ENCODE measurements around the gene PRKD2. TPM values are rescaled to one million over a fixed set of nuclear protein-coding genes. Genes with fewer than 3 reads are reported as not detected.

Gene PRKD2
- total and polyA plus RNA-seq, 10 of the 15 experiments (the other 5 are each of a cell fraction or from before 2014, with no cell fraction given), result 2.3 to 98.8 (median 32.9) TPM

- no peaks in the 10 kb centered on the region for H3K79me2 ChIP-seq (ENCODE audit: control insufficient read depth, insufficient read depth, low read length)
- DNase-seq (ENCODE audit: low read depth, low spot score) (no peak), ATAC-seq (no peak), FAIRE-seq (no peak)
- H3K4me1 ChIP-seq (ENCODE audit: control insufficient read depth, insufficient read depth, low read length), result peaks cover 13% of the 10 kb centered on the region
- H4K20me1 ChIP-seq (ENCODE audit: control insufficient read depth, insufficient read depth), result no peaks in the 10 kb centered on the region
- in situ Hi-C loops (cut with MboI) (no loop called here), intact Hi-C loops (cut with micrococcal nuclease; ENCODE audit: unreplicated experiment) (no loop called here)
- ChIA-PET RAD21 (ENCODE audit: unreplicated experiment) (interaction anchor here (1.2 to 2.2 kb wide), 5 partner anchors 8 to 31 kb away, joined by 3 to 9 read pairs (median 4); no protein-coding TSS in a partner anchor), SMC1A (ENCODE audit: uncharacterized antibody, unreplicated experiment) (interaction anchor here (1.0 to 2.6 kb wide), 6 partner anchors 10 to 30 kb away, joined by 3 to 15 read pairs (median 5); partner anchors contain the start of genes CALM3 and DACT3), CTCF (interaction anchor here (1.0 to 12.1 kb wide), 4 partner anchors 16 to 97 kb away, joined by 3 to 150 read pairs (median 10); partner anchors contain the start of gene DACT3), POLR2A (interaction anchor here (1.0 to 2.7 kb wide), 3 partner anchors 10 to 26 kb away, joined by 3 to 11 read pairs (median 3); no protein-coding TSS in a partner anchor)
- no peak overlapping the region for H3K9ac ChIP-seq (ENCODE audit: control insufficient read depth, insufficient read depth, low read length)
- no peak overlapping the region for H3K27ac ChIP-seq (ENCODE audit: control insufficient read depth, insufficient read depth)
- no TSS peak for BruUV-seq (replicated peaks)
- TF ChIP-seq ATF3 (IDR thresholded peaks at IDR 0.05; ENCODE audit: borderline replicate concordance, extremely low read depth, low read depth, low read length), result no peak
- TF ChIP-seq ATF7 (IDR thresholded peaks at IDR 0.05; ENCODE audit: low read depth), result no peak
- no peak for TF ChIP-seq CHD2 (IDR thresholded peaks at IDR 0.05; ENCODE audit: borderline replicate concordance, low read depth, low read length)
- H3K9me3 ChIP-seq (replicated peaks; ENCODE audit: control insufficient read depth, insufficient read depth, low read length), result no peaks in the 10 kb centered on the region
- no peak overlapping the region for H3K4me2 ChIP-seq (ENCODE audit: control insufficient read depth, insufficient read depth)
- H3K27me3 ChIP-seq (replicated peaks in 1 of 2; ENCODE audit: control insufficient read depth in 2 of 2, insufficient read depth in 2 of 2, low read length in 1 of 2), result peaks cover 0 to 3% of the 10 kb centered on the region in 2 experiments; a peak in 1 of 4 replicates
- no peak overlapping the region for H3K4me3 ChIP-seq
- H2AFZ ChIP-seq (ENCODE audit: control insufficient read depth, low read depth, low read length), result no peak overlapping the region
- WGBS (ENCODE audit: insufficient coverage, insufficient replicate concordance, low lambda C conversion rate, missing lambda C conversion rate), result 41% methylated on average over 6 of the region's 6 CpGs
- H3K36me3 ChIP-seq (ENCODE audit: control insufficient read depth in 2 of 2, insufficient read depth in 2 of 2, low read length in 1 of 2), result no peaks in the 10 kb centered on the region
Observed at GRCh38 chr19:46631481-46631880, 85.4 kb downstream of the PRKD2 start.

- Histone ChIP-seq H3K4me1 (ENCODE audit: control insufficient read depth, insufficient read depth, low read length) (peaks cover 21% of the 10 kb centered on the region), H3K27ac (ENCODE audit: control insufficient read depth, insufficient read depth) (no peak overlapping the region), H4K20me1 (ENCODE audit: control insufficient read depth, insufficient read depth) (no peaks in the 10 kb centered on the region), H2AFZ (ENCODE audit: control insufficient read depth, low read depth, low read length) (no peak overlapping the region), H3K36me3 (ENCODE audit: control insufficient read depth in 2 of 2, insufficient read depth in 2 of 2, low read length in 1 of 2) (no peaks in the 10 kb centered on the region), H3K9ac (ENCODE audit: control insufficient read depth, insufficient read depth, low read length) (no peak overlapping the region), H3K4me3 (no peak overlapping the region), H3K27me3 (replicated peaks in 1 of 2; ENCODE audit: control insufficient read depth in 2 of 2, insufficient read depth in 2 of 2, low read length in 1 of 2) (peaks cover 0 to 3% of the 10 kb centered on the region in 2 experiments; a peak in 1 of 4 replicates), H3K79me2 (ENCODE audit: control insufficient read depth, insufficient read depth, low read length) (no peaks in the 10 kb centered on the region), H3K9me3 (replicated peaks; ENCODE audit: control insufficient read depth, insufficient read depth, low read length) (no peaks in the 10 kb centered on the region), H3K4me2 (ENCODE audit: control insufficient read depth, insufficient read depth) (no peak overlapping the region)
- no TSS peak for BruUV-seq (replicated peaks)
- TF ChIP-seq ZNF384 (IDR thresholded peaks at IDR 0.05; ENCODE audit: borderline replicate concordance, low read depth, low read length) (no peak), RCOR1 (conservative IDR thresholded peaks at IDR 0.05; ENCODE audit: low read depth, low read length) (no peak), LARP7 (IDR thresholded peaks at IDR 0.05) (no peak), NR2C1 (IDR thresholded peaks at IDR 0.05) (no peak), RFX5 (IDR thresholded peaks at IDR 0.05; ENCODE audit: low read depth, low read length) (no peak), USF2 (IDR thresholded peaks at IDR 0.05; ENCODE audit: borderline replicate concordance, low read depth, low read length) (no peak), CHD4 (IDR thresholded peaks at IDR 0.05) (no peak), ZNF622 (IDR thresholded peaks at IDR 0.05) (no peak)
- ChIA-PET RAD21 (ENCODE audit: unreplicated experiment) (interaction anchor here (0.9 to 2.2 kb wide), 6 partner anchors 9 to 32 kb away, joined by 3 to 9 read pairs (median 4); no protein-coding TSS in a partner anchor), POLR2A (interaction anchor here (1.2 to 2.7 kb wide), 2 partner anchors 9 to 25 kb away, joined by 3 to 11 read pairs; no protein-coding TSS in a partner anchor), SMC1A (ENCODE audit: uncharacterized antibody, unreplicated experiment) (interaction anchor here (1.0 to 2.6 kb wide), 6 partner anchors 9 to 30 kb away, joined by 3 to 15 read pairs (median 5); partner anchors contain the start of genes CALM3 and DACT3), CTCF (interaction anchor here (1.2 to 12.1 kb wide), 3 partner anchors 15 to 98 kb away, joined by 3 to 150 read pairs (median 18); partner anchors contain the start of gene DACT3)
- 66% methylated on average over 14 of the region's 14 CpGs for WGBS (ENCODE audit: insufficient coverage, insufficient replicate concordance, low lambda C conversion rate, missing lambda C conversion rate)
- DNase-seq (ENCODE audit: low read depth, low spot score) (no peak), FAIRE-seq (no peak), ATAC-seq (no peak)
- intact Hi-C loops (cut with micrococcal nuclease; ENCODE audit: unreplicated experiment), result no loop called here
- in situ Hi-C loops (cut with MboI), result no loop called here
Observed at GRCh38 chr19:46630586-46631205, 86.2 kb downstream of the PRKD2 start.

Measured in GM12878 (cell line).